GM12878 (cell line): Measurements from ENCODE around the gene MAP3K7CL. TPM values are rescaled to one million over a fixed set of nuclear protein-coding genes. Genes with fewer than 3 reads are reported as not detected.

Experiments
- ATAC-seq: fragments of 200-7000 bp; cut with Tn5 transposase; 3 replicates; pipeline ENCODE4 v1.9.1; 2020; ENCODE audit warnings: mild to moderate bottlenecking, moderate library complexity
- BruUV-seq: library from RNA; stranded (reverse); fragments of 400-500 nt; replicated peaks from 2 replicates; lab custom pipeline; 2021; lab: Mats Ljungman, UMichigan
- CTCF ChIA-PET: fragments of 300-600 bp; sonication (Branson Sonifier 250); formaldehyde crosslinking; extraction: SDS; loops from one replicate; lab custom pipeline; 2021; ENCODE audit warnings: inconsistent platforms; lab: Yijun Ruan, JAX
- POLR2A ChIA-PET: fragments of 350-600 bp; formaldehyde crosslinking; extraction: SDS; loops from one replicate; lab custom pipeline; 2021; ENCODE audit warnings: inconsistent platforms; lab: Charles Lee
- RAD21 ChIA-PET: fragments of 300-600 bp; sonication (Branson Sonifier 250); formaldehyde crosslinking; loops from one replicate; lab custom pipeline; 2023; ENCODE audit warnings: antibody characterized with exemption; ENCODE audit not compliant: unreplicated experiment; lab: Charles Lee
- SMC1A ChIA-PET: fragments of 300-600 bp; sonication (Branson Sonifier 250); formaldehyde crosslinking; loops from one replicate; lab custom pipeline; 2023; ENCODE audit not compliant: unreplicated experiment, uncharacterized antibody; lab: Charles Lee
- DNase-seq: peaks from one replicate; pipeline ENCODE4 v3.0.0-alpha.2; 2011; ENCODE audit warnings: low read depth, low spot score
- FAIRE-seq: peaks from 3 replicates; lab custom pipeline; 2011; peaks lifted over from hg19 to GRCh38; lab: Jason Lieb, UNC
- H2AFZ ChIP-seq: 2 replicates; pipeline ENCODE4 v1.6.0; 2011; ENCODE audit warnings: low read depth, low read length, control low read depth; ENCODE audit not compliant: control insufficient read depth
- H3K27ac ChIP-seq: 2 replicates; pipeline ENCODE4 v1.5.1; 2011; ENCODE audit warnings: control low read depth; ENCODE audit not compliant: control insufficient read depth, insufficient read depth
- H3K27me3 ChIP-seq, 2 experiments: replicated peaks in 1 of 2; 2 replicates each; pipeline versions ENCODE4 v1.6.0 to v1.6.1; 2011; ENCODE audit warnings: low read length in 1 of 2; ENCODE audit not compliant: control insufficient read depth in 2 of 2, insufficient read depth in 2 of 2
- H3K36me3 ChIP-seq, 2 experiments: 2 replicates each; pipeline ENCODE4 v1.5.1; 2011; ENCODE audit warnings: low read length in 1 of 2; ENCODE audit not compliant: control insufficient read depth in 2 of 2, insufficient read depth in 2 of 2
- H3K4me1 ChIP-seq: 2 replicates; pipeline ENCODE4 v1.6.1; 2011; ENCODE audit warnings: mild to moderate bottlenecking, low read length, moderate library complexity, mixed read lengths; ENCODE audit not compliant: control insufficient read depth, insufficient read depth
- H3K4me2 ChIP-seq: 2 replicates; pipeline ENCODE4 v1.6.0; 2011; ENCODE audit warnings: control low read depth; ENCODE audit not compliant: control insufficient read depth, insufficient read depth
- H3K4me3 ChIP-seq: fragments of 200-600 bp; sonication (generic); 2 replicates; pipeline ENCODE4 v1.5.1; 2016
- H3K79me2 ChIP-seq: 2 replicates; pipeline ENCODE4 v1.6.0; 2011; ENCODE audit warnings: low read length; ENCODE audit not compliant: control insufficient read depth, insufficient read depth
- H3K9ac ChIP-seq: 2 replicates; pipeline ENCODE4 v1.8.0; 2011; ENCODE audit warnings: low read length, control low read depth, mixed read lengths; ENCODE audit not compliant: control insufficient read depth, insufficient read depth
- H3K9me3 ChIP-seq: replicated peaks from 3 replicates; pipeline ENCODE4 v1.5.1; 2011; ENCODE audit warnings: mild to moderate bottlenecking, low read length; ENCODE audit not compliant: control insufficient read depth, insufficient read depth
- H4K20me1 ChIP-seq: 2 replicates; pipeline ENCODE4 v1.6.0; 2011; ENCODE audit not compliant: control insufficient read depth, insufficient read depth
- E2F8 ChIP-seq: fragments of 450-650 bp; IDR thresholded peaks from 2 replicates; pipeline ENCODE4 v1.6.1; 2018; ENCODE audit warnings: mild to moderate bottlenecking, low read depth, moderate library complexity; ENCODE audit not compliant: partially characterized antibody
- ETV6 ChIP-seq, 2 experiments: fragments of 450-650 bp in 1 of 2; IDR thresholded peaks in 1 of 2; conservative IDR thresholded peaks in 1 of 2; 2 replicates each; pipeline ENCODE4 v1.6.1; 2014; ENCODE audit warnings: antibody characterized with exemption in 1 of 2, borderline replicate concordance in 1 of 2, low read depth in 1 of 2, mild to moderate bottlenecking in 1 of 2, moderate library complexity in 1 of 2
- MXI1 ChIP-seq: fragments of 150-350 bp; IDR thresholded peaks from 2 replicates; pipeline ENCODE4 v1.6.1; 2011; ENCODE audit warnings: low read depth, mild to moderate bottlenecking, inconsistent platforms, low read length, improper control_type of control experiment
- NRF1 ChIP-seq: conservative IDR thresholded peaks from 2 replicates; pipeline ENCODE4 v1.6.1; 2011; ENCODE audit warnings: mild to moderate bottlenecking, low read depth, low read length, improper control_type of control experiment
- ZNF592 ChIP-seq: fragments of 450-650 bp; IDR thresholded peaks from 2 replicates; pipeline ENCODE4 v1.6.1; 2017; ENCODE audit warnings: mild to moderate bottlenecking, moderate library complexity
- WGBS: methylation state at CpG from one replicate; pipeline ENCODE4 v1.1.6; 2016; ENCODE audit warnings: low lambda C conversion rate; ENCODE audit not compliant: insufficient replicate concordance, insufficient coverage; ENCODE audit errors: missing lambda C conversion rate; 5-methylcytosine and 5-hydroxymethylcytosine counted together
- in situ Hi-C: fragments of 300-500 bp; cut with MboI; formaldehyde crosslinking; loops from 9 replicates; pipeline ENCODE4 v1.14.3; 2018; ENCODE audit warnings: mixed read lengths
- intact Hi-C: fragments of 100-400 bp; cut with micrococcal nuclease; formaldehyde crosslinking; loops from one replicate; pipeline ENCODE4 v1.14.2; 2022; ENCODE audit not compliant: unreplicated experiment
- polyA plus RNA-seq, 11 experiments: library from polyadenylated mRNA; depleted of rRNA in 4 of 11; unstranded in 6 of 11; stranded (reverse) in 5 of 11; fragments of >200 nt; fragmentation: Nextera tagmentation in 4 of 11; fragmentation: Illumina TruSeq in 1 of 11; extraction: Ambion mirVana in 4 of 11; extraction: Trizol in 1 of 11; gene quantifications; 1 replicate in 1 of 11; 2 replicates in 10 of 11; pipeline versions ENCODE4 v1.2.1 to v1.2.3, GENCODE V29; 2011 to 2016; ENCODE audit warnings: inconsistent platforms in 2 of 11, missing spikeins in 2 of 11, low read depth in 1 of 11
- total RNA-seq, 4 experiments: library from RNA; depleted of rRNA in 3 of 4; stranded (reverse); fragments of >200 nt in 3 of 4; fragmentation: Illumina TruSeq in 1 of 4; extraction: Trizol in 1 of 4; gene quantifications; 2 replicates each; pipeline versions ENCODE4 v1.2.1 to v1.2.3, GENCODE V29; 2013 to 2021

MAP3K7CL gene
- total and polyA plus RNA-seq, 10 of the 15 experiments (the other 5 are each of a cell fraction or from before 2014, with no cell fraction given) = 3.2 to 19.7 (median 6.6) TPM

GRCh38 chr21:29170944-29171343 lies 40.5 kb downstream of the MAP3K7CL start (continued):
- TF ChIP-seq E2F8 = no peak
- TF ChIP-seq, all 136 proteins: peak for 0

- Histone ChIP-seq H2AFZ (no peak overlapping the region), H3K27ac (no peak overlapping the region), H3K36me3 (no peaks in the 10 kb centered on the region), H3K27me3 (no peaks in the 10 kb centered on the region), H3K79me2 (no peaks in the 10 kb centered on the region), H3K4me2 (no peak overlapping the region), H3K4me1 (peaks cover 8% of the 10 kb centered on the region)
- FAIRE-seq = no peak
- in situ Hi-C loops = no loop called here
- WGBS = 50% methylated on average over 1 of the region's 1 CpG
- no peak for ATAC-seq
- no TSS peak for BruUV-seq
- ChIA-PET RAD21 (no interaction called here), POLR2A (no interaction called here), CTCF (interaction anchor here (0.7 kb wide), 1 partner anchor 83 kb away, joined by 4 read pairs; no protein-coding TSS in a partner anchor)
- intact Hi-C loops = no loop called here
- no peak for TF ChIP-seq NRF1
- no peak for TF ChIP-seq ZNF592
- TF ChIP-seq ETV6 (conservative IDR thresholded peaks at IDR 0.05 in 1 of 2, IDR thresholded peaks at IDR 0.05 in 1 of 2; ENCODE audit: borderline replicate concordance in 1 of 2, low read depth in 1 of 2) = no peak
- TF ChIP-seq MXI1 = no peak
- TF ChIP-seq, all 136 proteins: peak for 0
- no peak for DNase-seq
- H4K20me1 ChIP-seq = no peaks in the 10 kb centered on the region
- H3K4me3 ChIP-seq = no peak overlapping the region
- SMC1A ChIA-PET = interaction anchor here (1.2 to 1.7 kb wide), 2 partner anchors 15 to 126 kb away, joined by 3 to 4 read pairs; no protein-coding TSS in a partner anchor
- no peaks in the 10 kb centered on the region for H3K9me3 ChIP-seq
- no peak overlapping the region for H3K9ac ChIP-seq
Measured at GRCh38 chr21:29172282-29172681, 41.8 kb downstream of the MAP3K7CL start.
